ENCODE measurements around the gene PCDHGB1. TPM values are rescaled to one million over a fixed set of nuclear protein-coding genes. Genes with fewer than 3 reads are reported as not detected.
"Not testable (repeated sequence)": the region's sequence is repeated elsewhere in the genome, so short reads cannot be mapped to it uniquely, and the experiment has no call there.

PCDHGB1 gene
- total RNA-seq, 1 donor: 3.3 TPM

DNA sequence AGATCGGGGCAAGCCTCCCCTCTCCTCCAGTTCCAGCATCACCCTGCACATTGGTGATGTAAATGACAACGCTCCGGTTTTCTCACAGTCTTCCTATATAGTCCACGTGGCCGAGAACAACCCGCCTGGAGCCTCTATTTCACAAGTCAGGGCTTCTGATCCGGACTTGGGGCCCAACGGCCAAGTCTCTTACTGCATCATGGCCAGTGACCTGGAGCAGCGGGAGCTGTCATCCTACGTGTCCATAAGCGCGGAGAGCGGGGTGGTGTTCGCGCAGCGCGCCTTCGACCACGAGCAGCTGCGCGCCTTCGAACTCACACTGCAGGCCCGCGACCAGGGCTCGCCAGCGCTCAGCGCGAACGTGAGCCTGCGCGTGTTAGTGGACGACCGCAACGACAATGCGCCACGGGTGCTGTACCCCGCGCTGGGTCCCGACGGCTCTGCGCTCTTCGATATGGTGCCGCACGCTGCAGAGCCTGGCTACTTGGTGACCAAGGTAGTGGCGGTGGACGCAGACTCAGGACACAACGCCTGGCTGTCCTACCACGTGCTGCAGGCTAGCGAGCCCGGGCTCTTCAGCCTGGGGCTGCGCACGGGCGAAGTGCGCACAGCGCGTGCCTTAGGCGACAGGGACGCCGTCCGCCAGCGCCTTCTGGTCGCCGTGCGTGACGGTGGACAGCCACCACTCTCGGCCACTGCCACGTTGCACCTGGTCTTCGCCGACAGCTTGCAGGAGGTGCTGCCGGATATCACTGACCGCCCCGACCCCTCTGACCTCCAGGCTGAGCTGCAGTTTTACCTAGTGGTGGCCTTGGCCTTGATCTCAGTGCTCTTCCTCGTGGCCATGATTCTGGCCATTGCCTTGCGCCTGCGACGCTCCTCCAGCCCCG lies 39.5 kb downstream of the PCDHGB1 start:
- Histone ChIP-seq H4K20me1 (ENCODE audit: insufficient read depth, low read length) (no peaks in the 10 kb centered on the region), H3K79me2 (ENCODE audit: insufficient read depth, low read length) (no peaks in the 10 kb centered on the region), H3K4me1 (ENCODE audit: insufficient read depth, low read length) (no peaks in the 10 kb centered on the region), H3K4me2 (ENCODE audit: insufficient read depth, low read length) (no peak overlapping the region), H3K27ac (ENCODE audit: low read depth, low read length) (no peak overlapping the region), H2AFZ (ENCODE audit: low read length) (no peak overlapping the region), H3K36me3 (ENCODE audit: insufficient read depth, low read length) (peaks cover 4% of the 10 kb centered on the region), H3K9me3 (ENCODE audit: low read depth, low read length) (peaks cover 22% of the 10 kb centered on the region), H3K4me3 (ENCODE audit: insufficient read depth, low read length) (peak overlapping the region; percentile 7), H3K27me3 (ENCODE audit: insufficient read depth, low read length) (no peaks in the 10 kb centered on the region)
- TF ChIP-seq, protein P1, sequence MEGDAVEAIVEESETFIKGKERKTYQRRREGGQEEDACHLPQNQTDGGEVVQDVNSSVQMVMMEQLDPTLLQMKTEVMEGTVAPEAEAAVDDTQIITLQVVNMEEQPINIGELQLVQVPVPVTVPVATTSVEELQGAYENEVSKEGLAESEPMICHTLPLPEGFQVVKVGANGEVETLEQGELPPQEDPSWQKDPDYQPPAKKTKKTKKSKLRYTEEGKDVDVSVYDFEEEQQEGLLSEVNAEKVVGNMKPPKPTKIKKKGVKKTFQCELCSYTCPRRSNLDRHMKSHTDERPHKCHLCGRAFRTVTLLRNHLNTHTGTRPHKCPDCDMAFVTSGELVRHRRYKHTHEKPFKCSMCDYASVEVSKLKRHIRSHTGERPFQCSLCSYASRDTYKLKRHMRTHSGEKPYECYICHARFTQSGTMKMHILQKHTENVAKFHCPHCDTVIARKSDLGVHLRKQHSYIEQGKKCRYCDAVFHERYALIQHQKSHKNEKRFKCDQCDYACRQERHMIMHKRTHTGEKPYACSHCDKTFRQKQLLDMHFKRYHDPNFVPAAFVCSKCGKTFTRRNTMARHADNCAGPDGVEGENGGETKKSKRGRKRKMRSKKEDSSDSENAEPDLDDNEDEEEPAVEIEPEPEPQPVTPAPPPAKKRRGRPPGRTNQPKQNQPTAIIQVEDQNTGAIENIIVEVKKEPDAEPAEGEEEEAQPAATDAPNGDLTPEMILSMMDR (IDR thresholded peaks at IDR 0.05; ENCODE audit: extremely low read depth, low read depth, low read length): no peak
- no peak for DNase-seq (ENCODE audit: insufficient read length, low spot score, missing footprints)

DNA sequence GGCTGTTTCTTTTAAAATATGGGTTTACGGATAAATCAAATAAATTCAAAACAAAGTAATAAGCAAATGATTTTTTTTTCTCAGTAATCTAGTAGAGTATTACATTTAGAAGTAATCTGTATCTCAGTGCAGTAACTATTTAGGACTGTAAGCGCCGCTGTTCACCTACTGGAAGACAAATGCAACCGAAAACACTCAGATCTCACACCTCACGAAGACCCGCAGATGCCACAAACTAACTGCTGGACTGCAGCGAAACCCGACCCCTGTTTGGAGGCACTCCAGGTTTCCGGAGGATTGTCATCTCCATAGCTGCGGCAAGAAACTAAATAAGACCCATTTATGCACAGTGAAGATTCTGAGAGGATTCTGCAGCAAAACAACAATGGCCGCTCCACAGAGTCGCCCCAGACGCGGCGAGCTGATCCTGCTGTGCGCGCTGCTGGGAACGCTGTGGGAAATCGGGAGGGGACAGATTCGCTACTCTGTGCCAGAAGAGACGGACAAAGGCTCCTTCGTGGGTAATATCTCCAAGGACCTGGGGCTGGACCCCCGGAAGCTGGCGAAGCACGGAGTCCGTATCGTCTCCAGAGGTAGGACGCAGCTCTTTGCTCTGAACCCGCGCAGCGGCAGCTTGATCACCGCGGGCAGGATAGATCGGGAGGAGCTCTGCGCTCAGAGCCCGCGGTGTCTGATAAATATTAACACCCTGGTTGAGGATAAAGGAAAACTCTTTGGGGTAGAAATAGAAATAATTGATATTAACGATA lies 42.7 kb downstream of the PCDHGB1 start, which contains the start of gene PCDHGA8:
PCDHGA8 (plus strand) TSS at position 205 of the 770 bp plus-strand sequence; CDS start at position 386, 181 bp downstream.
- TF ChIP-seq, protein P1 (IDR thresholded peaks at IDR 0.05; ENCODE audit: extremely low read depth, low read depth, low read length): peak; percentile 28
- Histone ChIP-seq H3K9me3 (ENCODE audit: low read depth, low read length) (peaks cover 22% of the 10 kb centered on the region), H2AFZ (ENCODE audit: low read length) (no peak within 1 kb of the TSS)

DNA sequence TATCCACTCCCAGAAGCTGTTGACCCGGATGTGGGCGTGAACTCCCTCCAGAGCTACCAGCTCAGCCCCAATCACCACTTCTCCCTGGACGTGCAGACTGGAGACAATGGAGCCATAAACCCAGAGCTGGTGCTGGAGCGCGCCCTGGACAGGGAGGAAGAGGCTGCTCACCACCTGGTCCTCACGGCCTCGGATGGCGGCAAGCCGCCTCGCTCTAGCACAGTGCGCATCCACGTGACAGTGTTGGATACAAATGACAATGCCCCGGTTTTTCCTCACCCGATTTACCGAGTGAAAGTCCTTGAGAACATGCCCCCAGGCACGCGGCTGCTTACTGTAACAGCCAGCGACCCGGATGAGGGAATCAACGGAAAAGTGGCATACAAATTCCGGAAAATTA lies 43.4 kb downstream of the PCDHGB1 start:
- TF ChIP-seq, protein P1 (IDR thresholded peaks at IDR 0.05; ENCODE audit: extremely low read depth, low read depth, low read length): no peak
- no peak for DNase-seq (ENCODE audit: insufficient read length, low spot score, missing footprints)
- no peaks in the 10 kb centered on the region for H3K4me1 ChIP-seq (ENCODE audit: insufficient read depth, low read length)
- no peaks in the 10 kb centered on the region for H4K20me1 ChIP-seq (ENCODE audit: insufficient read depth, low read length)
- no peaks in the 10 kb centered on the region for H3K27me3 ChIP-seq (ENCODE audit: insufficient read depth, low read length)
- H3K79me2 ChIP-seq (ENCODE audit: insufficient read depth, low read length): no peaks in the 10 kb centered on the region
- H3K27ac ChIP-seq (ENCODE audit: low read depth, low read length): no peak overlapping the region
- H3K4me3 ChIP-seq (ENCODE audit: insufficient read depth, low read length): no peak overlapping the region
- H3K9me3 ChIP-seq (ENCODE audit: low read depth, low read length): peaks cover 21% of the 10 kb centered on the region
- H2AFZ ChIP-seq (ENCODE audit: low read length): no peak overlapping the region
- peaks cover 4% of the 10 kb centered on the region for H3K36me3 ChIP-seq (ENCODE audit: insufficient read depth, low read length)
- no peak overlapping the region for H3K4me2 ChIP-seq (ENCODE audit: insufficient read depth, low read length)

More for the DNA sequence above, 42.7 kb downstream of the PCDHGB1 start, which contains the start of gene PCDHGA8:
- Histone ChIP-seq H3K79me2 (ENCODE audit: insufficient read depth, low read length) (no peaks in the 10 kb centered on the region), H3K4me1 (ENCODE audit: insufficient read depth, low read length) (no peaks in the 10 kb centered on the region), H3K4me3 (ENCODE audit: insufficient read depth, low read length) (peak within 1 kb of the TSS; percentile 2), H3K36me3 (ENCODE audit: insufficient read depth, low read length) (peaks cover 4% of the 10 kb centered on the region), H3K27ac (ENCODE audit: low read depth, low read length) (no peak within 1 kb of the TSS), H3K4me2 (ENCODE audit: insufficient read depth, low read length) (no peak within 1 kb of the TSS), H4K20me1 (ENCODE audit: insufficient read depth, low read length) (no peaks in the 10 kb centered on the region), H3K27me3 (ENCODE audit: insufficient read depth, low read length) (no peaks in the 10 kb centered on the region)
- DNase-seq (ENCODE audit: insufficient read length, low spot score, missing footprints): no peak

DNA sequence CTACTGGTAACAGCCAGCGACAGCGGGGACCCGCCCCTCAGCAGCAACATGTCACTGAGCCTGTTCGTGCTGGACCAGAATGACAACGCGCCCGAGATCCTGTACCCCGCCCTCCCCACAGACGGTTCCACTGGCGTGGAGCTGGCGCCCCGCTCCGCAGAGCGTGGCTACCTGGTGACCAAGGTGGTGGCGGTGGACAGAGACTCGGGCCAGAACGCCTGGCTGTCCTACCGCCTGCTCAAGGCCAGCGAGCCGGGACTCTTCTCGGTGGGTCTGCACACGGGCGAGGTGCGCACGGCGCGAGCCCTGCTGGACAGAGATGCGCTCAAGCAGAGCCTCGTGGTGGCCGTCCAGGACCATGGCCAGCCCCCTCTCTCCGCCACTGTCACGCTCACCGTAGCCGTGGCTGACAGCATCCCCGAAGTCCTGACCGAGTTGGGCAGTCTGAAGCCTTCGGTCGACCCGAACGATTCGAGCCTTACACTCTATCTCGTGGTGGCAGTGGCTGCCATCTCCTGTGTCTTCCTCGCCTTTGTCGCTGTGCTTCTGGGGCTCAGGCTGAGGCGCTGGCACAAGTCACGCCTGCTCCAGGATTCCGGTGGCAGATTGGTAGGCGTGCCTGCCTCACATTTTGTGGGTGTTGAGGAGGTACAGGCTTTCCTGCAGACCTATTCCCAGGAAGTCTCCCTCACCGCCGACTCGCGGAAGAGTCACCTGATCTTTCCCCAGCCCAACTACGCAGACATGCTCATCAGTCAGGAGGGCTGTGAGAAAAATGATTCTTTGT lies 44.7 kb downstream of the PCDHGB1 start:
- not testable (repeated sequence) for H3K4me3 ChIP-seq (ENCODE audit: insufficient read depth, low read length); H3K4me1 ChIP-seq (ENCODE audit: insufficient read depth, low read length); H3K4me2 ChIP-seq (ENCODE audit: insufficient read depth, low read length); H2AFZ ChIP-seq (ENCODE audit: low read length); H3K36me3 ChIP-seq (ENCODE audit: insufficient read depth, low read length); H3K27me3 ChIP-seq (ENCODE audit: insufficient read depth, low read length); H3K79me2 ChIP-seq (ENCODE audit: insufficient read depth, low read length); H4K20me1 ChIP-seq (ENCODE audit: insufficient read depth, low read length); H3K27ac ChIP-seq (ENCODE audit: low read depth, low read length); DNase-seq (ENCODE audit: insufficient read length, low spot score, missing footprints)
- peaks cover 23% of the 10 kb centered on the region for H3K9me3 ChIP-seq (ENCODE audit: low read depth, low read length)
